DMS79 treated with DMSO at 0.1 percent for 48 hours (cell line): ENCODE data around the gene SLC39A11.

Experiments
- DNase-seq: peaks from one replicate; lab custom pipeline; 2025; lab: John Stamatoyannopoulos, UW

Gene SLC39A11

DNA sequence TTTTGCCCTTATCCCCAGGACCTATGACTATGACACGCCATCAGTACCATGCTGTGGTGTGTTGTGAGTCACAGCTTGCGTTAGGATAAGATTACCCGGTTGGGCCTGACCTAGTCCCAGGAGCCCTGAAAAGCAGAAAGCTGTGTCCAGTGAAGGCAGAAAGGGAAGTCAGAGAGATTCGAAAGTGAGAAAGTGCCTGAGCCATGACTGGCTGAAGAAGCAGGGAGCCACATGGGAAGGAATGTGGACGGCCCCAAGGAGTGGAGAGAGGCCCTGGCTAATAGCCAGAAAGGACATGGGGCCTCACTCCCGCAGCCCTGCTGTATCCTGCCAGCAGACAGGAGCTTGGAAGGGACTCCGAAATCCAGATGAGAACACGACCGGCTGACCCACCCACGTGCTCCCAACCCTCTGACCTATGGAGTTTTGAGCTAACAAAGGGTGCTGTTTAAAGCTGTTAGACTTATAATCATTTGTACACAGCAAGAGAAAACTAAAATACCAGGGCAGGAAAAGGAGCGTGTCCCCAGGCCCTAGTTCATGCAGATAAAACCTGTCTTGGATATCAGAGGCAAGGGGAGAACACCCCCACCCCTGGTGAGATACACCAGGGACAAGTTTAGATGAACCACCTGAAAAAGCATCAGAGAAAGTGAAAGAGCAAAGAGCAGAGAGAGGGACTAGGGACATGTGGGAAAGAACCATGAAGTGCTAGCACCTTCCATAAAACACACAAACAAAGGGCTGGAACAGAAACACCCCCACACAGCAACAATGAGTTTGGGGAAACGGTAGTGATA lies 115.3 kb downstream of the SLC39A11 start:
- DNase-seq = no peak

DNA sequence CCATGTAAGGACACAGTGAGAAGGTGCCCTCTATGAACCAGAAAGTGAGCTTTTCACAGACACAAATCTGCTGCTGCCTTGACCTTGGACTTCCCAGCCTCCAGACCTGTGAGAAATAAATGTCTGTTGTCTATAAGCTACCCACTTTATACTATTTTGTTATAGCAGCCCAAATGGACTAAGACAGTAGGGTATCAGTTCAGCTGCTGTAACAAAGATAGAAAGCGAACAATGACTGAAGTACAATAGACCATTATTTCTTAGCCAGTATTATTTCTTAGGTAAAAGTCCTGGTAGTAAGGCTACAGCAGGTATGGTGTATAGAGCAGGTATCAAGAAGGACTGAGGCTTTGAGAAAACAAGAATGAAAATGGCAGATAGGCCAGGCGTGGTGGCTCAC lies 117.0 kb downstream of the SLC39A11 start:
- no peak for DNase-seq

DNA sequence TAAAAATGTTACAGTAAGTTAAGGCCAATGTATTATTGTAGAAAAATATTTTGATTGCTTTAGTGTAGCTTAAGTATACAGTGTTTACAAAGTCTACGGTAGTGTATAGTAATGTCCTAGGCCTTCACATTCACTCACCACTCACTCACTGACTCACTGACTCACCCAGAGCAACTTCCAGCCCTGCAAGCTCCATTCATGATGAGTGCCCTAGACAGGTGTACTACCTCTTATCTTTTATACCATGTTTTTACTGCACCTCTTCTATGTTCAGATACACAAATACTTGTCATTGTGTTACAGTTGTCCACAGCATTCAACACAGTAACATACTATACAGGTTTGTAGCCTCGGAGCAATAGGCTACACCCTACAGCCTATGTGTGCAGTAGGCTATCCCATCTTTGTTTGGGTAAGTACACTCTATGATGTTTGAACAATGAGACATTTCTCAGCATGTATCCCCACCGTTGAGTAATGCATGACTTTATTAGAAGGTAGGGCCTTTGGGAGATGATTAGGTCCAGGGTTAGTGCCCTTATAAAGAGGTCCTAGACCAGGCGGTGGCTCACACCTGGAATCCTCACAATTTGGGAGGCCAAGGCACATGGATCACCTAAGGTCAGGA lies 117.8 kb downstream of the SLC39A11 start:
- DNase-seq = no peak

DNA sequence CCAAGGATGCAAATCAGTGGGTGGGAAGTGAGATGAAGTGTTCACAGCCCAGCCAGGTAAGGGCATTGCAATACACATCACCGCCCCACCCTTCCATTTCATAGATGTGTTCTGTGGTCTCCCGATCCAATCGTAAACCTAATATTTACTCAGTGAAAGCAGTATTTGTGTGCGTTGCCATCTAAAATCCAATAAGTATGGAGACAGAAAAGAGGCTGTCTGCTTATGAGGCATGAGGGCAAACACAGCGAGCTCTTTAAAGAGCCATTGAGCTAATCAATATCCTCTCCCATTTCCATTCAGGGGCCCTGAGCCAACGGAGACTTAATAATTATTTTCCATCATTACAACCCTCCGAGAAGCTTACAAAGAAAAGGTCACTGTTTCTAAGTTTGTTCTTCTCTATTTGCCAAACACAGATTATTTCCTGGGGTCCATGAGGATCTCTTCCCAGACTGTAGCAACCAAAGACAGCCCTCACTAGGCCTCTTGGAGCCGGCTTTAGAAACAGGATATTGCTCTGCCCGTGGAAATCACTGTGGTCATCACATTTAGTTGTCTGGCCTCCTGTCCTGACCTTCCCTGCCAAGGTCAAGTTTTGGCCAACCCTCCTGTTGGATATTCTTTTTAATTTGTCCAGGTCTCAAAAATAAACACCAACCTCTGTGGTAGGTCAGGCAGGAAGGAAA lies 120.1 kb downstream of the SLC39A11 start:
- no peak for DNase-seq

DNA sequence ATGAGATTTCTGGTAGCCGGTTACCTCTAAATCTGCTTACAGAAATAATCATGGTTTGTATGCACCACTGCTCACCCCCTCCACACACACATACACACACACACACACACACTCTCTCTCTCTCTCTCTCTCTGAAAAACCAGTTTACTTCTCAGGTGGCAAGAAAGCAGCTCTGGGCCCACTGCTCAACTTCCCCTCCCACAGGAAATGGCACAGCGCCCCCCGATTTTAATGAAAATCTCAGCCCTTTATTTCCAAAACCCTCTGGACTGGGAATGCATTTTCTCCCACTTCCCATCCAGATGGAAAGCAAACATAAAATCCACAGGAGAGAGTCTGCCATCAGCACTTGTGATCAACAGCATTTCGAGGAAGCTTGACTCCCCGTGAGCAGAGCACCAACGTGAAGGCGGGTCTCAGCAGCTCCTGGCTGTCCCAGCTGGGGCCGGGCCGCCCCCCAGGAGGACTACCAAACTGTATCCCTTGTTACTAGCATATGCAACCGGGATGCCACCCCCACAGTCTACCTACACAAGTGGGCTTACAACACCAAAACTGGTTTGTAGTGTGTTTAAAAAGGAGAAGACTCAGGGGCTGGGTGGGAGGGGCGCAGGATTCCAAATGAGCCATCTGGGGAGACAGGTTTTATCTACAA lies 121.1 kb downstream of the SLC39A11 start:
- DNase-seq = no peak

DNA sequence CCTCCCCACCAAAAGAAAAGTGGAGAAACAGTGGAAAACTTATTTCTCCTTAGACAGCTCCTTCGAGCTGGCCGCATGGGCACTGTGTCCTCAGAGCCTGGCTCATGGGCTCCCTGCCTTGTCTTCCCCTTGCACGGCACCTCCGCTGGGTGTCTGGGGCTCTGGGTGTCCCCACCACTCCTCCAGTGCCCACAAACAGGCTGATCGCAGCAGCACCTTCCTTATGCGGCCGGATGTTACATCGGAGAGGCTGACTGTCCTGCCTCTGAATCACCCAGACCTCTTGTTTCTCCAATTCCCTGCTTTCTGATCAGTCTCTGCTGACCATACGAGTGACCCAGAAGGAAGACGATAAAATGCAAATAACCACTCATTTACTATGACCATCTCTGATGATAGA lies 121.7 kb downstream of the SLC39A11 start:
- no peak for DNase-seq

DNA sequence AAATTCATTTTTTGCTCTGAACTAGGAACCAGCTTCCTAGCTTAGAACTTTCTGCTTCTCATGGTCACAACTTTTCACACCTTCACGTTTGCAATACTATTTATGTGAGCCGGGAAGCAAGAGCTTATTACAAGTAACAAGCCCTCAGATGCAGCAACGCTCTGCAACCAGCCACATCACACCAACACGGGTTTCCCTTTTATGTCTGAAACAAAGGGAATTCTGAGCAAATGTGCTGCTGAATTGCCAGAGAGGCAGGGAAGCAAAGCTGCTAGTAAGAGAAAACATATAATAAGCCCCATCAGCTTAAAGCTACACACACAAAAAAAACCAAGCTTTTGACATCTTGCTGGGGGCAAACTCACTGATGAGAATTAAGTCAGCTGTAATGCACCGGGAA lies 122.2 kb downstream of the SLC39A11 start:
- no peak for DNase-seq

DNA sequence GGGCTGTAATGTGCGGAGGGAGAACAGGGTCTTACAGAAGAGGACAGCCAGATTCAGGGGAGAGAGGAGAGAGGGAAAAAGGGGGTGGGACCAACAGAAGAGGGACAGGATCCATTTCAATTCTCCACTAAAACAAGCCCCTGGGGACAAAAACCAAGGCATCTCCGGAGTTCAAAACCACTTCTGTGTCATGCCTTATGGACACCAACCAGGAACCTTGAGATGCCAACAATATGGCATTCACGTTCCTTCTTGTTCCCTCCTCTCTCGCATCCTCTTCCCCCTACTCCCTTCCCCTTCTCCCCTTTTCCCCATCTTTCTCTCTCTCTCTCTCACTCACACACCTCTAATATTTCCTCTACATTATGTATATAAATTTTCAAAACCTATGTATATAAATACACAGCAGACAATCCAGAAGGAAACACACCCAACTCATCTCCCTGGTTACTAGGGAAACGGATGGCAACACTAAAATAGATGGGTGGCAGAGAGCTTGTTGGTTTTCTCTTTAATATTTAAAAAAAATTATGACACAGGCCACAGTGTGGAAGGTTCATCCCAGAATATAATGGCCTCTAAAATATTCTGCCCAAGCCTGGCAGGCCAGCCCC lies 123.1 kb downstream of the SLC39A11 start:
- no peak for DNase-seq

DNA sequence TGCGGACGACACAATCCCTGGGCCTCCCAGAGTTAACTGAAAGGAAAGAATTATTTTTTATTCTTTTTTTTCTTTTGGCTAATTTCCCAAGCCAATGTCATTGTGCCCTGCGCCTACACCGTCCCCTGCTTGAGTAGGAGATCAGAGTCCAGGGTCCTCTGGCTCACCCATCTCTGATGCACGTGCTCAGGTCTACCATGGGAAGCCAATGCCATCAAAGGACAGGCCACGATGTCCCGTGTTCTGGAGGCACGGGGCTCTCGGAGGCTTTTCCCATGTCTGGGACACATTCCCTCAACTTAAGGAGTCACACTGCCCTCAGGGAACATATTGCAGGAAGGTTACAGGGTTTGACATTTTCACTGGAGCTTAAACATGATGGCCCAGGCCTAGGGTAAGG lies 123.7 kb downstream of the SLC39A11 start:
- no peak for DNase-seq

DNA sequence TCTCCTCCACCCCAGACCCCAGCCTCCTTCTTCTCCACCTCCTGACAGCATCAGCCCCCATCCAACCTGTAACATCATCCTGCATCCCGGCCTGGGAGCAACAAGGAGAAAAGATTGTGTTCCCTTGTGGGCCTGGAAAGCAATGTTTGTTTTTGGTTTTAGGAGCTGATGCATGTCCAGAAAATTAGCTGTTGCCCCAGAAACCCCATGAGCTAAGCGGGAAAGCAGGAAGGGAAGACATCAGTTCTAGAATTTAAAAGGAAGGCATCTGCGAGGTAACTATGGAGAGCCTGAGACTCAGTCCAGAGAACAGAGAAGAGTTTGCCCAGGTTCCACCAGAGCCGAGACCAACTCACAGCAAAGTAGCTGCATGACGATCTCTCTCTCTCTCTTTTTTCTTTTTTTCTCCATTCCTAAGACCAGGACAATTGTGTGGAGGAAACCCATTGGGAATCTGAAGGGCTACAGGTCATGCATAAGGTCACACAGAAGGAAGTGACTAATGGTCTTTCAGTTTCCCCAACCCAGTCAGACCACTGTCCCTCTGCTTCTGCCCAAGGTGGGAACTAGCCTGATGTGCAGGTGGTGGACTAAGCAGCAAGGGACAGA lies 124.4 kb downstream of the SLC39A11 start:
- peak; percentile 9 for DNase-seq

DNA sequence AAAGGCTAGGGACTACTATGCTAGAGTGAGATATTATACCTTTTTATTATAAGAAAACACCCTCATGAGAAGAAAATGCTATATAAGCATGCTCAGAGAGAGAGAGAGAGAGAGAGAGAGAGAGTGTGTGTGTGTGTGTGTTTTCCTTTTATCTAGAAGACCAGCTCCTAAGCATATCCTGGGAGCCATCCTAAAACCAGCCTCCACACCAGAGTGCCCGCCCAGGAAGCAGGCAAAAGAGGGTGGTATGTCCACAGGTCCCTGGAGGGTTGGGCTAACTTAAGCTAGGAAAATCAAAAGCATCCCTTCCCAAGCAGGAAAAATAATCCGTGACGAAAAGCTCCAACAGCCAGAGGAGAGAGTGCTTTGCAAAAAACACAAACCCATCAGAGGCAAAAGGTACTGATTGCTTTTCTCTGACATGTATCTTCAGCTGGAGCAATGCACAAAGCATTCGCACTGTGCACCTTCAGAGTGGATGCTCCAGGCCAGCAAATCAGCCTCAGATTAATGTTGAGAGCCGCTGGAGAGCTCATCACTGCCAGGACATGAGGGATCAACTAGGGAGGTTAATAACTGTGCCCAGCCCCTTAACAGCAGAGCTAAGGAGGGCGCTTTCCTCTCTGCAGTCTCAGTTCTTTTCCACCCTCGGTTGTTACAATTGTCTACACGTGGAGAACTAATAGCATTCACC lies 125.1 kb downstream of the SLC39A11 start:
- no peak for DNase-seq

DNA sequence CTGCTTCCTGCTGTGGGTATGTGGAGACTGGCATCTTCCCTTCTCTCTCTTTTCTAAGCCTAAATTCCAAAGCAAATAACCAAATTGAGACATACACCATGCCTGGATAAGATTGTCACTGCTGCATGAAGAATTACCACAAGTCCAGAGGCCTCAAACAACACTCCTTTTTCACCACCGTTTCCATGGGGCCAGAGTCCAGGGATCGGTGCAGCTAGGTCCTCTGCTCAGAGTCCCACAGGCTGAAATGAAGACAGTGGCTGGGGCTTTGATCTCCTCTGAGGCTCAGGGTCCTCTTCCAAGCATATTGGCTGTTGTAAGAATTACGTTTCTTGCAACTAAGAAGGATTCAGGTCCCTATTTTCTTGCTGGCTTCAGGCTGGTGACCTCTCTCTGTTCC lies 130.4 kb downstream of the SLC39A11 start:
- no peak for DNase-seq

DNA sequence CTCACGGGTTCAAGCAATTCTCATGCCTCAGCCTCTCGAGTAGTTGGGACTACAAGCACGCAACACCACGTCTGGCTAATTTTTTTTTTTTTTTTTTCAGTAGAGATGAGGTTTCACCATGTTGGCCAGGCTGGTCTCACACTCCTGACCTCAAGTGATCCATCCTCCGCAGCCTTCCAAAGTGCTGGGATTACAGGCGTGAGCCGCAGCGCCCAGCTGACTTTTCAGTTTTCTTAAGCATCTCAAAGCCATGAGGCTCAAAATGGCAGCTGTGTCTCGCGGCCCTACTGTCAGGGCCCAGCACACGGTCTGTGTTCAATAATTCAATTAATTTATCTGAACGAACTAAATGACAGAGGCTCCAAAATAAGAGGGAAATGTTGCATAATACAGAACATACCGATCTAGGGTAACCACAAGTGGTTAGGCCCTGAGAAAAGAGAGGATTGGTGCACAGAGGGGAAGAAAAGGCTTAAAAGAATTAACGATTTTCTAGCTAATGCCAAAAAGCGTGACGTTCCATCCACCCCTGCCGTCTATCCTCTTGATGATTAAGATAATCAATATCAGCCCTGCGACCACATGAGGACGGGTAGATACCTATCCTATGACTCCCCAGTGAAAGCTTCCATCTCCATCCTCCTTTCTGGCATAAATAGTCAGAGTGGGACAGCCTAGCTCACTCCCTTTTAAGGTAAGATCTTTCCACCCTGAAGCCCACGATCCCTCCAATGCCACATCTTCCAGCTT lies 136.9 kb downstream of the SLC39A11 start:
- DNase-seq = no peak

DNA sequence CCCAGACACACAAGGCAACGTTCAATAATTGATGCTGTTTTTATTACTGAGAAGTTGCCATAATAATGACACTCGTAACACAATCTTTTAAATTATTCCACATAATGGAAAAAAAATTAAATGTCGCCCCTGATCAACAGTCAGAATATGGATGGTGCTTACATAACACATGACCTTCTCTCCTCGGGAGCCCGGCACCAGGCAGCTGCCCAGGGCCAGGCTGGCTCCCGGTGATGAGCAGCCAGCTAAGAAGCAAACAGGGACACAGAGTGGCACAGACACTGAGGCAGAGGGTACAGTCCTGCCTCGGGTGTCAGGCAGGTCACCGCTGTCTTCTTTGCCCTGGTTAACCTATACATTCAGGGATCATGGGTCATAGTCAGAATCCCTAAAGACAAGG lies 137.9 kb downstream of the SLC39A11 start:
- DNase-seq = no peak

DNA sequence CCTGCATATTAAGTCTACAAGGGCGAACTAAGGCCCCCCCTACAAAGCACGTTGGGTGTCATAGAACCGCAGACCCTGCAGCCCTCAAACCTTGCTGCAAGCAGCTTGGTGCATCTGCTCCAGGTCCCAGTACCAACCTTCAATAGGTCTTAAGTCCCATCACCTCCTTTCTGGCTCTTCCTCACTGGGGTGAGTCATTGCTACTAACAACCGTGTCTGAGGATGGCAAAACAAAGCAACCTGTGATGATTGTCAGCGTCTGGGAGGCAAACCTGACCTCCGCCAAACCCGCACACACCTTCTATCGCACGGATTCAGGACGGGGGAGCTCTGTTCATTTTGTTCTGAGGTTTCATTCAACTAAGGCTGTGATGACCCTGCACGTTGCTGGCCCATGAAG lies 138.9 kb downstream of the SLC39A11 start:
- no peak for DNase-seq

DNA sequence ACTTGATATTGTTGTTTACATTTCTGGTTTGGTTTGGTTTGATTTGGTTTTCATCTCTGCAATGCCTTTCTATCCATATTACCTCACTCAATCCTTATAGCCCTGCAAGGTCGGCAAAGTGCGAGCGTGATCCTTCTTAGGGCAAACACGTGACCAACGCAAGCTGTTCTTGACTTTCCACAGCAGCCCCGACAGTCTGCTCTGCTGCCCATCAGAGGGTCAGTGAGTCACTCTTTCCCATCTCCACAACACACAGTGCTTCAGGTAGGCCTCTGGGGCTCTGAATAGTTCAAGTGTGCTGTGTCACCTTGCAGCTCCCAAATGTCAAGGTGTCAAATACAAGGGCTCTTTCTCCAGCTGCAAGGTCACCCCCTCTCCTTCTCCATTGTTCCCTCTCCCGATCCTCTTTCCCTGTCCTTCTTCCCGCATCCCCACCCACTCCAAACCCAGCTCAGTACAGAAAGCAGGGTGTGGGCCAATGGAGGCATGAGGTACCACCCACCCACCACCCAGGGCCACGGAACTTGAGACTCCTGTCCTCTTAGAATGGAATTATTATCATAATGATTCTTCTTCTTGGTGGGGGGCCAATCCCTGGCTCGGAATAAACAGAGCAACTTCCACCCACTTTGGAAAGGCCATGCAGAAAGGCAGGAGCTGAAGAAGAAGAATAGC lies 139.7 kb downstream of the SLC39A11 start:
- no peak for DNase-seq

DNA sequence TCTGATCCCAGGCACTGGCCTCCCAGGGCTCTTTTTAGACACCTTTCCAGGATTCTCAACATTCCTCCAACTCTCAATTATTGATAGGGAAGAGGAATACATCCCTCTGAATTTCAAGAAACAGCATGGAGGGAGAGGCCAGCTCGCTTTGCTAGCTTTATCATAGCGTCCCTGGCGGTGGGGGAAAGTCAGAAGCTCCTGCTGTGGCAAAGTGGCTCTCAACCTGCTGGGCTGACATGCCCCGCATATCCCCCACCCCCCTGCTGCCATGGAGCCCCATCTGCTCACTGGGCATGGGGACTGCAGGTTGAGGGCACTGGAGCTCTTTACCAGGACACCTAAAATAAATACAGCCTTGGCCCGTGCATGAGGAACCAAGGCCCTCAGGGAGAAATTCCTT lies 140.3 kb downstream of the SLC39A11 start:
- DNase-seq = no peak

DNA sequence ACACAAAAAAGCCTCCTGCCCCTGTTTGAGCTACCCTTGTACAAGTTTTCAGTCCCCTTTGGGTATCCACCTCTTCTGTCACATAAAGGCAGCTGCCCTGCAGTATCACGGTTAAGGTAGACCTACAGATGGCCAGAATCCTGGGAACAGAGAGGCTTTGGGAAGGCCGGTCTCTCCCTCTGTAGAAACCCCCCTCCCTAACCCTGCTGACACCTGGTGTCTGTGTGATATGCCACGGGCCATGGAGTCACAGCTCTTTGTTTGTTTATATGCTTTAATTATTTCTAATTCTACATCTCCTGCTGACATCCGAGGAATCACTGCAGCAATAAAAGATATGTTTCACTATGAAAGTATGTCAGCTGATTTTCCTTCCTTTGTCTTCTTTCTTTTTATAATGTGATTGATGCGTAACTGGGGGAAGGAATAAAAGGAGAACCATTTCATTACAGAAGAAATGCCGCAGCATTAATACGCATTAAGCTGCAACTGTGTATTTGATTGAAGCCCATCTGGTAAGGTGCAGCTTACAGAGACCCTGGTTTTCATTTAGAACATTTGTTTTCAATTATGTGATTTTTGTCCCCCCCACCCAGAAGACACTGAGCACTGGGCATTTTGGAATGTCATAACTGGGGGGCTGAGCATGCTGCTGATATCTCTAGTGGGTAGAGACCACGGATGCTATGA lies 142.1 kb downstream of the SLC39A11 start:
- no peak for DNase-seq

DNA sequence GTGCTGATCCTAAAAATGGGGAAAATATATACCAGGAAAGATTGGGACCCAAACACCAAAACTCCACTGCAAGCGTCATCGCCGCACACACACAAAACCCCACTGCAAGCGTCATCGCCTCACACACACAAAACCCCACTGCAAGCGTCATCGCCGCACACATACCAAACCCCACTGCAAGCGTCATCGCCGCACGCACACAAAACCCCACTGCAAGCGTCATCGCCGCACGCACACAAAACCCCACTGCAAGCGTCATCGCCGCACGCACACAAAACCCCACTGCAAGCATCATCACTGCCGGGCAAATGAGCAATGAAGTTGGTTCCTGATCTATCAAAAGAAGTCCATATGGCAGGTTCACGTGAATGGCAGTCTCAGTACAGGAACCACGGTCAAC lies 144.4 kb downstream of the SLC39A11 start:
- no peak for DNase-seq
